GM12892 (cell line): ENCODE measurements around the gene DOCK2.
"Not testable (repeated sequence)": the region's sequence is repeated elsewhere in the genome, so short reads cannot be mapped to it uniquely, and the experiment has no call there.

Source experiments
- DNase-seq: peaks from one replicate; pipeline ENCODE4 v3.0.0; 2011; ENCODE audit not compliant: insufficient read length
- FAIRE-seq: peaks from 2 replicates; lab custom pipeline; 2011; peaks lifted over from hg19 to GRCh38; lab: Jason Lieb, UNC
- POLR2A ChIP-seq: IDR thresholded peaks from 2 replicates; pipeline ENCODE4 v1.6.1; 2011; ENCODE audit warnings: low read depth, low read length, control low read depth
- POLR2AphosphoS5 ChIP-seq: IDR thresholded peaks from 2 replicates; pipeline ENCODE4 v1.6.1; 2011; ENCODE audit warnings: low read depth, low read length, control low read depth
- TAF1 ChIP-seq: IDR thresholded peaks from 2 replicates; pipeline ENCODE4 v1.6.1; 2011; ENCODE audit warnings: low read depth, mild to moderate bottlenecking, control low read depth, low read length, borderline replicate concordance

The DOCK2 gene

DNA sequence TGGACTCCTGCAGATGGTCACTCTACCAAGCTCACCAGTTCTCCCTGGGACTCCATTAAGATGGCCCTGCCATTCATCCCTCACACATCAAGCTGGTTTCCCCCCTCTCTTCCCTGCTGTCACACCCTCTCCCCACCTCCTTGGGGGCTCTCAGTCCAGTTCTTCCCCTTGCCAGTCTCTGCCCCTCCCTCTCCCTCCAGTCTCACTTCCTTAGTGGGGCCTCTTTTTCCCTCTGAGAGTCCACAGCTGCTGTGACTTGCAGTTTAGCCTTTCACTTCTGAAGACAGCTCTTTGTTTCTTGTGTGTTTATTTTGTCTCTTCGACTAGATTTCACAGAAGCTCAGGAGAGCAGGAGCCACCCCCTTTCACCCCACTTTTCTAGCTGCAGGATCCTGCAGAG lies 10.5 kb downstream of the DOCK2 start:
- TF ChIP-seq POLR2AphosphoS5: no peak
- no peak for TF ChIP-seq TAF1
- no peak for TF ChIP-seq POLR2A
- no peak for DNase-seq
- no peak for FAIRE-seq

DNA sequence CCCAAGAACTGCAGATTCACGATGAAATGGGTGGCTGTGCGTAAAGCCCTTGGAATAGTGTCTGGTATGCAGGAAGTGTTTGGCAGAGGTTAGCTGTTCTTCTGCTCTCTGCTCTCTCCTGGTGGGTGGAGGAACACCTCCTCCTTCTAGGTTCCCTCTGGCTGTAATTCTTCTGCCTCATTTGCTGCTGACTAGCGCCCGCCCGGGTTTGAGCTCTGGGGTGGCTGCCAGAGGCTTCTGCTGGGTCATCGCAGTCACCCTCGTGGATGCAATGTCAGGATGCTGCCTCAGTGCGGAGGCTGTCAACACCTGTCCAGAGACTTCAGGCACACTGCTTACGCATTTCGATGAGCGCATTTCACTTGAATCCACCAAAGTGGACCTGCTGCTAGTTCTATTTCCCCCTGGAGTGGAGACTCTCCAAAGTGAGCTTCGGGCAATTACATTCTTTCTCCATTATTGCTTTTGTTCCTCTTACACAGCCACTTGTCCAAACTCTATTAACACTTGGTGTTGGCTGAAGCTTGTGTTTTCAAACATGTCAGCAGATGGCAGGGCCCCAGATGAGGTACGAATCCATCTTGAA lies 11.7 kb downstream of the DOCK2 start:
- TF ChIP-seq POLR2AphosphoS5: no peak
- TF ChIP-seq POLR2A: no peak
- TF ChIP-seq TAF1: no peak
- DNase-seq: no peak
- peak; percentile 33 for FAIRE-seq

DNA sequence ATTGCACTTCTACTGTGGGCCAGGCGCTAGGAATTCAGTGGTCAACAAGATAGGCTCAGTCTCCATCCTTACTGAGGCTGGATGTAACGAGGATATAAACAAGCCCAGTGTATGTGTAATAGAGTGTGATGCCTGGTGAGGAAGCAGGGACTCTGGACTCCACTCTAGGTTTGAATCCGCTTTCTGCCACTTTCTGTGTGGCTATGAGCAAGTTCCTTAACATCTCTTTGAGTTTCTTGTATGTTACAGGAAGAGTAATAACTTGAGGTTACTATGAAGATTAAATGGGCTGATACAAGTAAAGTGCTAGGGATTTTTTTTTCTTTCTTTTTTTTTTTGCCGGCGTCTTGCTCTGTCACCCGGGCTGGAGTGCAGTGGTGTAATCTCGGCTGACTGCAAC lies 12.4 kb downstream of the DOCK2 start:
- DNase-seq: no peak
- no peak; the same call in 1 of the 2 replicates for TF ChIP-seq POLR2A
- no peak for FAIRE-seq

DNA sequence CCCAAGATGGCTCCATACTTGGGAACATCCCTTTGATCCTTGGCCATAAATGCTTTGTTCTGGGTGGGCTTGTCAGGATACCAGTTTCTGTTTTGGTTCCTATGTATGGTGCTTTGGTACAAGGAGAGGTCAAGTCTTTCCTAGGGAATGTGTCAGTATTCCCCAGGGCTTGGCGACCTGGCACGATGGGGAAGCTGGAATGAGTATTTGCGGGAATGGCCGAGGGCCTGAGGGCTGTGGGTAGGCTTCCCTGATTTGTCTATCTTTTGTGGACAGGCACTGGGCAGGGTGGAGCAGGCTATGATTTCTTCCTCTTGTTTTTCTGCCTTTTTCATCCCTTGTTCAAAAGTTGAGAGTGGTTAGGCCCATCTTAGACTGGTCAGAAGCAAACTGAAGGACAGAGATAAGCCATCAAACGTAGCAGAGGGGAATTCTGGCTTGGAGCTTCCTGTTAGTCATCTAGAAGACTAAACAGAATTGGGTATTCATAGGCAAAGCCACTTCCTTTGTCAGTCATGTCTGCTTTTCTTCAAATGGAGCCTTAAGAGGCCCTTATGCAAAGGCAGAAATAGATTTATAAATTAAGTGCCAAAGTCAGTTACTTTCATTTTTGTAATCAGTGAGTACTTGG lies 13.7 kb downstream of the DOCK2 start:
- DNase-seq: no peak
- FAIRE-seq: peak; percentile 82
- TF ChIP-seq POLR2AphosphoS5: peak; percentile 70
- no peak for TF ChIP-seq TAF1
- peak; percentile 45 for TF ChIP-seq POLR2A

DNA sequence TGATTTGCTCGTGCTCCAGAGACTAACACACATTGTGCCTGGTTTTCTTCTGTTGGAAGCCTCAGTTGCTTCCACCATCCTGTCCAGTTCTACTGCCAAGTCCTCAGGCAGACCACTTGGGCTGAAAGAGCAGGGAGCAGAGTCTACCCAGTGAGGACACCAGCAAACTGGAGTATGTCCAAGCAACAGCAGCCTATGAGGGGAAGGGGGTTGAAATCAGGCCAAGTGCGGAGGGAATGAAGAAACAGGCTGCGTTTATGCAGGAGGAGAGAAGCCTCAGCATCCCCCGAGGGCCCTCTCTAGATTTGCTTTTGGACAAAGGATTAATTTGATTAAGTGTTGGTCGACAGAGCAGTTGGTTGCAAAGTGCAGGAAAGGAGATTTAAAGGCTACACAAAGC lies 14.5 kb downstream of the DOCK2 start:
- TF ChIP-seq POLR2A (no peak), POLR2AphosphoS5 (no peak), TAF1 (no peak)
- FAIRE-seq: peak; percentile 24
- DNase-seq: no peak

DNA sequence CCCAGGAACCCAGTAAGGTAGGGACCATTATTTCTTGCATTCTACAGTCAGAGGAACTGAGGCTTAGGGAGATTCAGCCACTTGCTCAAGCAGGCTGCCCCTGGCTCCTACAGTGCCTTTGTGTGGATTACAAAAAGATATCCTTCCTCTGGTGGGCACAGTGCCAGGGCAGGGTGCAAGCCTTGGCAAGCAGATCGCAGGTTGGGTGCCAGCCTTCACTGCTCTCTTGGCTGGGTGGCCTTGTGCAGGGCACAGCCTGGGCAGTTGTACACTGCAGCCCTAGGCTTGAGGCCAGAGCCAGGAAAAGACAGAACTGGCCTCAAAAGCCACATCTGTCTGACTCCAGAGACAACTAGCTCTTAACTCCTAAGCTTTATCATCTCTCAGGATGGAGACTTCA lies 15.0 kb downstream of the DOCK2 start:
- FAIRE-seq (peak; percentile 14), DNase-seq (no peak)
- no peak for TF ChIP-seq POLR2AphosphoS5
- TF ChIP-seq TAF1: no peak
- TF ChIP-seq POLR2A: no peak

DNA sequence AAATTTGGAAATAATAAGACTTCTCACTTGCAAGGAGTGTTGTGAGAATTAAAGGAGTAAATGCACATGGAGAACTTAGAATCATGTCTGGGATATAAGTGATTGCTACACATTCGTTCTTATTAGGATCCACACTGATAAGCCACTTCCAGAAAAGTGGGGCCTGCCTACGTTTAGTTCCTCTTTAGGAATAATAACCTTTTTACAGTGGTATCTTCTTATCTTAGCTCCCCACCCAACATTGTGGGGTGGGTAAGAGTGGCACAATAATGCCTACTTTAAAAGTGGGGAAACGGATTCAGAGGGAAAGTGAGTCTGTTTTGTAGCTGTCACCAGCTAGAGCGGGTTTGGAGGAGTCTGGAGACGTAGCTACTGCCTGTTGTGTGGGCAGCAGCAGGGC lies 16.0 kb downstream of the DOCK2 start:
- TF ChIP-seq POLR2AphosphoS5 (no peak), TAF1 (no peak), POLR2A (no peak)
- DNase-seq (no peak), FAIRE-seq (no peak)

DNA sequence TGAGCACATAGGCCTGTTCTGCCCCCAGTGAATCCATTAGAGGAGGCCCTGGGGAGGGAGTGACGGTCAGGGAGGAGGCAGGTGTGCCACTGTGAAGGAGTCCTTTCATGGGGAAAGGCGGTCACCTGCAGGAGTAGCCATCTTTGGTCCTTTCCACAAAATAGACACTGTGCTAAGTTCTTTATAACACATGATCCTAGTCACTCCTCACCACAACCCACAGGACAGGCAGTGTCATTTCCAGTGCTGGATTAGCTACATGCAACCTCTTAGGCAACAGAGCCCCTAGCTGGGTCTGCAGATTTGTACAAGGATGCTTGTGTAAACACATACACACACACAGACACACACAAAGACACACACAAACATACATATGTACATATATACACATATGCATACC lies 18.3 kb downstream of the DOCK2 start:
- no peak for DNase-seq
- TF ChIP-seq TAF1 (no peak), POLR2AphosphoS5 (no peak), POLR2A (no peak)
- peak; percentile 42 for FAIRE-seq

DNA sequence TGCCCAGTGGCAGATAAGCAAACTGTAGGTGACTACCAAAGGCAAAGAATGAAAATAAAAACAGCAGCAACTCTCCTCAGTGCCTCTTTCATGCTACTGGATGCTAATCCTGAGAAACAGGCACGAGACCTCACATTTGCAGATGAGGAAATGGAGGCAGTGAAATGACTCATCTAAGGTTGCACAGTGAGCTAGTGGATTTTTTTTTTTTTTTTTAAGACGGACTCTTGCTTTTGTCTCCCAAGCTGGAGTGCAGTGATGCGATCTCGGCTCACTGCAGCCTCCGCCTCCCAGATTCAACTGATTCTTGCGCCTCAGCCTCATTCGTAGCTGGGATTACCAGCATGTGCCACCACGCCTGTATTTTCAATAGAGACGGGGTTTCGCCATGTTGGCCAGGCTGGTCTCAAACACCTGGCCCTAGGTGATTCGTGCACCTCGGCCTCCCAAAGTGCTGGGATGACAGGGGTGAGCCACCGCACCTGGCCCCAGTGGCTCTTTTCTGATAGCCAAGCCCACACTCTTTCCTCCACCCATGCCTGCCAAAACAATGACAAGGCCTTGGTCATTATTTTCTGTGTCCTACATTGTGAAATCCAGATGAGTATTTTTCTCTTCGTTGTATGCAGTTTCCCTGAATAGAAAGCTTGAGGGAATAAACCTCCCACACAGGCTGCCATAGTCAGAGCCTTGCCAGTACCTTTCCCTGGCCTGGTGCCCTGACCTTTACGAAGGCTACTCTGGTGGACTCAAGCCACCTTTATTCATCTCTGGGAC lies 19.2 kb downstream of the DOCK2 start:
- peak; percentile 87 for FAIRE-seq
- peak; percentile 51 for DNase-seq
- no peak; the same call in 1 of the 2 replicates for TF ChIP-seq POLR2A
- peak; percentile 48; the same call in 1 of the 2 replicates for TF ChIP-seq POLR2AphosphoS5

DNA sequence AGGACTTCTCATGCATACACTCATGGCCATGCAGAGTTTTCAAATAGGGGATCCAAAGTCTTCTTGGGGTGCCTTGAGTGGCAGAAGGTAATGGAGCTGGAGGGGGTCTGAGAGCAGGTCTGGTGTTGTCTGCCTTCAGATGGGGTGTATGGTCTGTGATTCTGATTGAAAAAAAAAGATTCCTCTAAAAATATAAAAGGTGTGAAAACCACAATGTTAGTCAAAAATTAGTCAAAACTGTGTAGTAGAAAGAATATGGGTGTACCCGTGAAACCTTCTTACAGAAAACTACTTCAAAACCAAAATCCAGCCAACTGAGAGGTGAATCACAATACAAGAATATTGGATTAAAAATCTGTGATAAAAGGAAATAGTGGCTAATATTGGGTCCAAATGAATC lies 20.1 kb downstream of the DOCK2 start:
- DNase-seq: no peak
- no peak for TF ChIP-seq TAF1
- no peak for TF ChIP-seq POLR2AphosphoS5
- no peak for TF ChIP-seq POLR2A
- FAIRE-seq: no peak

DNA sequence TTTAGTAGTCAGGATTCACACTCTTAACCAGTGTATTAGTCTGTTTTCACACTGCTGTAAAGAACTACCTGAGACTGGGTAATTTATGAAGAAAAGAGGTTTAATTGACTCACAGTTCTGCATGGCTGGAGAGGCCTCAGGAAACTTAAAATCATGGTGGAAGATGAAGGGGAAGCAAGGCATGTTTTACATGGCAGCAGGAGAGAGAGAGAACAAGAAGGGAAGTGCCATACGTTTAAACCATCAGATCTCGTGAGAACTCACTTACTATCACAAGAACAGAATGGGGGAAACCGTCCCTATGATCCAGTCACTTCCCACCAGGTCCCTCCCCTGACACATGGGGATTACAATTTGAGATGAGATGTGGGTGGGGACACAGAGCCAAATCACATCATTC lies 25.4 kb downstream of the DOCK2 start:
- DNase-seq, FAIRE-seq: not testable (repeated sequence)

DNA sequence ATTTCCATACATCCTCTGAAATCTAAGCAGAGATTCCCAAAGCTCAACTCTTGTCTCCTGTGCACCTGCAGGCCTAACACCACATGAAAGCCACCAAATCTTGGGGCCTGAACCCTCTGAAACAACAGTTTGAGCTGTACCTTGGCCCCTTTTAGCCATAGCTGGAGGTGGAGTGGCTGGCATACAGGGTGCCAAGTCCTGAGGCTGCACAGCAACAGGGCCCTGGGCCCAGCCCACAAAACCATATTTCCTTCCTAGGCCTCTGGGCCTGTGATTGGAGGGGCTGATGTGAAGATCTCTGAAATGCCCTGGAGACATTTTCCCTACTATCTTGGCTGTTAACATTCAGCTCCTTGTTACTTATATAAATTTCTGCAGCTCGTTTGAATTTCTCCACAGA lies 26.5 kb downstream of the DOCK2 start:
- no peak for DNase-seq
- no peak for FAIRE-seq
- TF ChIP-seq TAF1: no peak
- TF ChIP-seq POLR2A: no peak
- no peak for TF ChIP-seq POLR2AphosphoS5
